Omental fat pad (tissue), 4 donors: ENCODE results near the gene CCDC187. TPM values are rescaled to one million over a fixed set of nuclear protein-coding genes. Genes with fewer than 3 reads are reported as not detected.

Source experiments
- ATAC-seq: fragments of 150-250 bp; one replicate; pipeline ENCODE4 v1.9.1; 2016; ENCODE audit warnings: mild to moderate bottlenecking, moderate library complexity; ENCODE audit not compliant: low FRiP score
- DNase-seq: peaks from one replicate; pipeline ENCODE4 v3.0.0-alpha.2; 2019; ENCODE audit warnings: low spot score
- CTCF ChIP-seq, 3 donors: fragments of 450-650 bp; IDR thresholded peaks; one replicate each; pipeline ENCODE4 v1.5.1; 2016 to 2017; ENCODE audit warnings: antibody characterized with exemption in 3 of 3, mild to moderate bottlenecking in 3 of 3, moderate library complexity in 2 of 3
- total RNA-seq, 4 donors: library from RNA; depleted of rRNA; stranded (reverse); fragments of >200 nt; gene quantifications; one replicate each; pipeline ENCODE4 v1.1.0, GENCODE V29; 2016

CCDC187 gene
- total RNA-seq, 4 donors from 2014 or later = not detected

DNA sequence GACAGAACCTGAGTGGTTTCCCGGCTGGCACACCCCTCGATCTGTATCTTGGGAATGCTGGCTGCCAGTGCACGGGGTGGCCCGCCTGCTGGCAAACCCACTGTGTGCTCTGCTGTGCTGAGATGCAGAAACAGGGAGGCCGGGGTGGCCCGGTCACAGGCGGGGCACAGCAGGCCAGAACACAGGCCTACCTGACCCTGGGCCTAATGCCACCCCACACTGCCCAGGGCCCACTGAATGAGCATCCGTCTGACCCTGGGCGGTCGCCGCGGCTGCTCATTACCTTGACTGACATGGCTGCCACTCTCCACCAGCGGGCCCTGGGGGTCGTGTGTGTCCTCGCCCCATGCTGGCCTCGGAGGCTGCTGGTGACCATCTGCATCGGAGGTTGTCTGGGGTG, 44.1 kb downstream of the CCDC187 start:
- no peak for ATAC-seq
- no peak for TF ChIP-seq CTCF (IDR thresholded peaks at IDR 0.05)
- DNase-seq = no peak

- TF ChIP-seq CTCF (IDR thresholded peaks at IDR 0.05) = no peak
- ATAC-seq = peak; percentile 25
- no peak for DNase-seq
Observed at GRCh38 chr9:136259517-136259813, 44.4 kb downstream of the CCDC187 start.

DNA sequence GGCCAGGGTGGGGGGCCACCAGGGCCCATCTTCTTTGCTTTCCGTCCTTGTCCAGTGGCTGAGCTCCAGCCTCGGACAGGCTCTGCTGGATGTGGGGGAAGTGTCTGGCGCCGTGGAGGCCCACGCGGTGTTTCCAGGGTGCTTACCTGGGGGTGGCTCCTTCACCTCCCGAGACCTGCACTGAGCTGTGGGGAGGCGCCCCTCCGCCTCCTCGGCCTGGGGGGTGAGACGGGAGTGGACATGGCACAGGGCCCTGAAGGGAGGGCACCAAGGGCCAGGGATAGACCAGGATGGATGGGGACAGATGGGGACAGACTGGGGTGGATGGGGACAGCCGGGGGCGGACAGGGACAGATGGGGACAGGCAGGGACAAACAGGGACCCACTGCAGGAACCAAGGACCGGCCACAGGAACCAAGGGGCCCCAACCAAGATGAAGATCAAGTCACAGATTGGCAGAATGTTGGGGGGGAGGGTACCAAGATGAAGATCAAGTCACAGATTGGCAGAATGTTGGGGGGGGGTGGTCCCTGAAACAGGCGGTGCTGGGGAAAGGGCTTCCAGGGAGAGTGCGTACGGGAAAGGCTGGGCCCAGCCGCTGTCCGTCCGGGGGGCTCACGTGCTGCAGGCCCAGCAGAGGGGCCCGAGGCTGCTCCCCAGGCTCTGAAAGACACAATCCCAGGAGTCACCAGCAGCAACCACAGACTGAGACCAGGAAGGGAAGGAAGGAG, 44.9 kb downstream of the CCDC187 start:
- ATAC-seq (no peak), DNase-seq (no peak)
- no peak for TF ChIP-seq CTCF (IDR thresholded peaks at IDR 0.05)

DNA sequence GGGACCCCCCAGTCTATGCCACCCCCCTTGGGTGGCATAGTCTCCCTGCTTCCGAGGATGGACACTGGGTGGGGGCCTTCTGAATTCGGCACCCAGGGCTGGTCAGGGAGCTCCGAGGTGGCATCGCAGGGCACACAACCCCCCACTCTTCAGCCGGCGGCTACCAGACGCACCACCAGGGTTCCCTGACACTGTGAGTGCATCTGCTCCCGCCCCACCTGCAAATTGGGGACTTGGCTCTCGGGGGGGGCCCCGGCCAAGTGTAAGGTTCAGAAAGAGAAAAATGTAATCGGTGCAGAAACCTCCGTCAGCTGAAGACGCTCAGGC, 45.6 kb downstream of the CCDC187 start:
- no peak for DNase-seq
- ATAC-seq = no peak

GRCh38 chr9:136257381-136258298, 46.3 kb downstream of the CCDC187 start:
- TF ChIP-seq CTCF (IDR thresholded peaks at IDR 0.05) = no peak
- DNase-seq = no peak
- no peak for ATAC-seq

More for the DNA sequence above, 45.6 kb downstream of the CCDC187 start:
- TF ChIP-seq CTCF (IDR thresholded peaks at IDR 0.05) = no peak

DNA sequence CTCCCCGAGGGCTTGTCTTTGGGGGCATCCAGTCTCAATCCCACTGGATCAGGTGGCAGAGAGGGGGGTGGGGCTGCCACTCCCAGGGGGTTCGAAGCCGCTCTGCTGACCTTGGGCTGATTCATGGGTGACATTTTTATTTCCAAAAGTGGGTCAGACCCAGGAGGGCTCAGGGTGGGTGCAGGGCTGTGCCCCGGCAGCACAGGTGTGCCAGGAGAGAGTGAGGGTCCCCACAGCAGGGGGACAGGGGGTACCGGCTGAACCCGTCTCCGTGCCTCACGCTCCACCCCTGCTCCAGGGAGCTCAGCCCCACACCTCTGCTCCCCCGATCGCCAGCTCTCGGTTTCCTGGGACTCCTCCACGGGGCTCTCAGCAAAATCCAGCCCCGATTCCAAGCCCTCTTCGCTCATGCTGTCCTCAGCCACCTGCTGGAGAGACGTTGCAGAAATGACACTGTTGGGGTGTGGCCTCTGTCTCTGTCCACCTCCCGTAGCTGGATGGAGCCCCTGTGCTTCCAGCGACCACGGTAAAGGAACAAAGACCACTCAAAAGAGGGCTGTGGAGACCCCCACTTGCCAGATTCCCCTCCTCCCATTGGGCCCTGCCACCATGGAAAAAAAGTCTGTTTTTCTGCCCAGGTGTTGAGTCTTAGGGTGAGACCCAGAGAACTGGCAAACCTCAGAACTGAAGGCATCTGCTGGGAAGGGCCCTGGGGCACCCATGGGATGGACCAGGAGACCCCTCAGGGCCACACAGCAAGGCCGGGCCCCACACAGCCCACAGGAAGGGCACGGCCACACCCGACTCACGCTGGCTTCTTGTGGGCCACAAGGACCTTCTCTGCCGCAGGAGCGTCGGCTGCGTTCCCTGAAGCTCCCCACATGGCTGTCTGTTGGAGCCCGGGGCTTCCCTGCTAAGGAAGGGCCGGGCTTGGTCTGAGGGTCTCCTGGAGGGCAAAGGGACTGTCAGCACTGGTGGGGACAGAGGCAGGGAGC, 47.7 kb downstream of the CCDC187 start:
- no peak for TF ChIP-seq CTCF (IDR thresholded peaks at IDR 0.05)
- ATAC-seq = no peak
- no peak for DNase-seq
